MCF 10A (cell line): ENCODE data around the gene ANKRD22. TPM values are rescaled to one million over a fixed set of nuclear protein-coding genes. Genes with fewer than 3 reads are reported as not detected.

Experiments used
- BruUV-seq: library from RNA; stranded (reverse); fragments of 400-500 nt; replicated peaks from 2 replicates; lab custom pipeline; 2021; lab: Mats Ljungman, UMichigan
- CTCF ChIA-PET: fragments of 300-600 bp; sonication (Branson Sonifier 250); formaldehyde crosslinking; extraction: SDS; loops from one replicate; lab custom pipeline; 2021; ENCODE audit warnings: antibody characterized with exemption, inconsistent platforms; lab: Yijun Ruan, JAX
- POLR2A ChIA-PET: fragments of 300-600, 350-650 bp; sonication (Branson Sonifier 250); formaldehyde crosslinking; extraction: SDS; loops from one replicate; lab custom pipeline; 2020; ENCODE audit warnings: antibody characterized with exemption, inconsistent platforms; lab: Yijun Ruan, JAX
- DNase-seq: peaks from one replicate; pipeline ENCODE4 v3.0.0-alpha.2; 2018; ENCODE audit not compliant: unreplicated experiment
- H3K27ac Mint-ChIP-seq: one replicate; pipeline ENCODE4 v1.8.0; 2022; ENCODE audit warnings: mild to moderate bottlenecking, low read depth, mixed read lengths; ENCODE audit not compliant: unreplicated experiment
- H3K27me3 Mint-ChIP-seq: one replicate; pipeline ENCODE4 v1.8.0; 2022; ENCODE audit warnings: mixed read lengths; ENCODE audit not compliant: insufficient read depth, unreplicated experiment
- H3K36me3 Mint-ChIP-seq: one replicate; pipeline ENCODE4 v1.8.0; 2022; ENCODE audit warnings: mild to moderate bottlenecking, moderate library complexity, mixed read lengths; ENCODE audit not compliant: insufficient read depth, unreplicated experiment
- H3K4me1 Mint-ChIP-seq: one replicate; pipeline ENCODE4 v1.8.0; 2022; ENCODE audit warnings: mixed read lengths; ENCODE audit not compliant: insufficient read depth, unreplicated experiment
- H3K4me3 Mint-ChIP-seq: one replicate; pipeline ENCODE4 v1.8.0; 2022; ENCODE audit warnings: mild to moderate bottlenecking, moderate library complexity, mixed read lengths; ENCODE audit not compliant: unreplicated experiment
- H3K9me3 Mint-ChIP-seq: one replicate; pipeline ENCODE4 v1.8.0; 2022; ENCODE audit warnings: mixed read lengths; ENCODE audit not compliant: unreplicated experiment
- CTCF ChIP-seq: fragments of 200-600 bp; IDR thresholded peaks from one replicate; pipeline ENCODE4 v1.8.0; 2022; ENCODE audit warnings: antibody characterized with exemption, mild to moderate bottlenecking; ENCODE audit not compliant: unreplicated experiment
- intact Hi-C: fragments of 100-400 bp; cut with micrococcal nuclease; formaldehyde crosslinking; loops from 2 replicates; pipeline ENCODE4 v1.14.1; 2022
- total RNA-seq: library from RNA; stranded (reverse); gene quantifications from 2 replicates; pipeline ENCODE4 v1.2.3, GENCODE V29; 2022

ANKRD22 gene
- total RNA-seq, 1 experiment from 2014 or later: 0.26 TPM

- no peaks in the 10 kb centered on the region for H3K9me3 Mint-ChIP-seq
- CTCF ChIA-PET: interaction anchor here (0.6 to 2.0 kb wide), 5 partner anchors 9 to 210 kb away, joined by 3 to 7 read pairs (median 3); partner anchors contain the start of gene RNLS
- peak overlapping the region; percentile 50 for H3K27ac Mint-ChIP-seq
- POLR2A ChIA-PET: interaction anchor here (0.6 to 1.3 kb wide), 4 partner anchors 13 to 383 kb away, joined by 3 to 4 read pairs (median 4); no protein-coding TSS in a partner anchor
- no peak overlapping the region for H3K4me3 Mint-ChIP-seq
- H3K36me3 Mint-ChIP-seq: no peaks in the 10 kb centered on the region
- no peaks in the 10 kb centered on the region for H3K27me3 Mint-ChIP-seq
- H3K4me1 Mint-ChIP-seq: peaks cover 11% of the 10 kb centered on the region
- TF ChIP-seq CTCF: no peak
- no TSS peak for BruUV-seq
- peak; percentile 86 for DNase-seq
- intact Hi-C loops: loop anchor here (5.0 to 10.0 kb wide), 2 partner anchors 58 to 105 kb away; no protein-coding TSS in a partner anchor
These were observed 59.0 kb downstream of the ANKRD22 start for GRCh38 chr10:88792661-88793060.

- no peak overlapping the region for H3K27ac Mint-ChIP-seq
These were observed 59.7 kb downstream of the ANKRD22 start for GRCh38 chr10:88791924-88792323.

GRCh38 chr10:88788924-88789323 is 62.7 kb downstream of the ANKRD22 start:
- no TSS peak for BruUV-seq
- Mint-ChIP-seq H3K27ac (no peak overlapping the region), H3K4me3 (no peak overlapping the region), H3K4me1 (peaks cover 11% of the 10 kb centered on the region), H3K36me3 (no peaks in the 10 kb centered on the region), H3K27me3 (no peaks in the 10 kb centered on the region), H3K9me3 (no peaks in the 10 kb centered on the region)
- POLR2A ChIA-PET: interaction anchor here (0.6 to 1.2 kb wide), 3 partner anchors 11 to 232 kb away, joined by 3 read pairs; no protein-coding TSS in a partner anchor
- CTCF ChIA-PET: interaction anchor here (0.7 to 1.4 kb wide), 3 partner anchors 20 to 224 kb away, joined by 3 to 4 read pairs (median 4); no protein-coding TSS in a partner anchor
- DNase-seq: no peak
- intact Hi-C loops: no loop called here
- TF ChIP-seq CTCF: no peak

More at GRCh38 chr10:88791924-88792323, 59.7 kb downstream of the ANKRD22 start:
- intact Hi-C loops: loop anchor here (5.0 to 10.0 kb wide), 2 partner anchors 57 to 105 kb away; no protein-coding TSS in a partner anchor
- ChIA-PET CTCF (interaction anchor here (0.6 to 2.0 kb wide), 8 partner anchors 9 to 400 kb away, joined by 3 to 7 read pairs (median 3); partner anchors contain the start of gene RNLS), POLR2A (interaction anchor here (0.6 to 1.3 kb wide), 5 partner anchors 30 to 382 kb away, joined by 3 to 4 read pairs (median 3); no protein-coding TSS in a partner anchor)
- peaks cover 11% of the 10 kb centered on the region for H3K4me1 Mint-ChIP-seq
- peak; percentile 52 for DNase-seq
- no peaks in the 10 kb centered on the region for H3K9me3 Mint-ChIP-seq
- H3K36me3 Mint-ChIP-seq: no peaks in the 10 kb centered on the region
- H3K4me3 Mint-ChIP-seq: no peak overlapping the region
- no TSS peak for BruUV-seq
- TF ChIP-seq CTCF: peak; percentile 36
- no peaks in the 10 kb centered on the region for H3K27me3 Mint-ChIP-seq

- H3K9me3 Mint-ChIP-seq: no peaks in the 10 kb centered on the region
- H3K4me3 Mint-ChIP-seq: no peak overlapping the region
- H3K36me3 Mint-ChIP-seq: no peaks in the 10 kb centered on the region
- BruUV-seq: no TSS peak
- DNase-seq: no peak
- no peak for TF ChIP-seq CTCF
- no peak overlapping the region for H3K27ac Mint-ChIP-seq
- intact Hi-C loops: no loop called here
- H3K27me3 Mint-ChIP-seq: no peaks in the 10 kb centered on the region
- POLR2A ChIA-PET: no interaction called here
- peaks cover 6% of the 10 kb centered on the region for H3K4me1 Mint-ChIP-seq
- CTCF ChIA-PET: interaction anchor here (0.6 to 1.4 kb wide), 3 partner anchors 10 to 97 kb away, joined by 3 read pairs; no protein-coding TSS in a partner anchor
These were observed 64.2 kb downstream of the ANKRD22 start for GRCh38 chr10:88787463-88787862.
